HEK293 (cell line): Measurements from ENCODE around the gene PLB1.

Experiments used
- CTCF ChIA-PET: fragments of 350-600 bp; formaldehyde crosslinking; extraction: SDS; loops from one replicate; lab custom pipeline; 2021; ENCODE audit warnings: antibody characterized with exemption; lab: Yijun Ruan, JAX
- POLR2A ChIA-PET: fragments of 300-600 bp; formaldehyde crosslinking; extraction: SDS; loops from one replicate; lab custom pipeline; 2020; ENCODE audit warnings: antibody characterized with exemption, inconsistent platforms; lab: Yijun Ruan, JAX
- H3K27ac ChIP-seq: fragments of 200-500 bp; sonication (Bioruptor generic); 2 replicates; pipeline ENCODE4 v1.5.1; 2014; ENCODE audit warnings: low read depth, low read length, control low read depth, inconsistent platforms; ENCODE audit errors: extremely low read depth
- H3K36me3 ChIP-seq, 2 experiments: fragments of 200-500 bp in 1 of 2; sonication (Bioruptor generic) in 1 of 2; 1 replicate in 1 of 2; 2 replicates in 1 of 2; pipeline ENCODE4 v1.5.1; 2014 to 2017; ENCODE audit warnings: inconsistent platforms in 2 of 2, low read length in 2 of 2; ENCODE audit not compliant: control insufficient read depth in 2 of 2, insufficient read depth in 1 of 2
- H3K4me1 ChIP-seq: fragments of 200-500 bp; sonication (Bioruptor generic); 2 replicates; pipeline ENCODE4 v1.5.1; 2014; ENCODE audit warnings: mild to moderate bottlenecking, low read length, inconsistent platforms; ENCODE audit not compliant: control insufficient read depth, insufficient read depth
- H3K4me3 ChIP-seq: 2 replicates; pipeline ENCODE4 v1.5.1; 2011; ENCODE audit warnings: low read depth, mild to moderate bottlenecking, control low read depth, low read length, moderate library complexity
- H3K9me3 ChIP-seq: fragments of 200-500 bp; sonication (Bioruptor generic); 2 replicates; pipeline ENCODE4 v1.5.1; 2014; ENCODE audit warnings: low read depth, low read length, inconsistent platforms; ENCODE audit not compliant: control insufficient read depth, insufficient read depth
- ZBTB48 ChIP-seq: fragments of 450-650 bp; formaldehyde crosslinking; IDR thresholded peaks from 2 replicates; pipeline ENCODE4 v1.5.1; 2016; ENCODE audit warnings: missing biosample characterization, missing genetic modification characterization
- ZFP37 ChIP-seq: fragments of 450-650 bp; formaldehyde crosslinking; IDR thresholded peaks from 2 replicates; pipeline ENCODE4 v1.5.1; 2016; ENCODE audit warnings: missing biosample characterization, missing genetic modification characterization
- ZIC2 ChIP-seq: fragments of 450-650 bp; formaldehyde crosslinking; IDR thresholded peaks from 2 replicates; pipeline ENCODE4 v1.5.1; 2016; ENCODE audit warnings: missing biosample characterization, missing genetic modification characterization
- ZNF248 ChIP-seq: fragments of 450-650 bp; formaldehyde crosslinking; IDR thresholded peaks from 2 replicates; pipeline ENCODE4 v1.5.1; 2017; ENCODE audit warnings: missing biosample characterization, missing genetic modification characterization
- ZNF48 ChIP-seq: fragments of 450-650 bp; formaldehyde crosslinking; IDR thresholded peaks from 2 replicates; pipeline ENCODE4 v1.5.1; 2016; ENCODE audit warnings: missing biosample characterization, missing genetic modification characterization
- ZNF558 ChIP-seq: fragments of 450-650 bp; formaldehyde crosslinking; IDR thresholded peaks from 2 replicates; pipeline ENCODE4 v1.5.1; 2016; ENCODE audit warnings: missing biosample characterization, missing genetic modification characterization
- ZSCAN5A ChIP-seq: fragments of 450-650 bp; formaldehyde crosslinking; IDR thresholded peaks from 2 replicates; pipeline ENCODE4 v1.5.1; 2016; ENCODE audit warnings: missing biosample characterization, missing genetic modification characterization
- TF ChIP-seq, protein P1 (sequence below): fragments of 450-650 bp; formaldehyde crosslinking; IDR thresholded peaks from 2 replicates; pipeline ENCODE4 v1.5.1; 2016; ENCODE audit warnings: missing biosample characterization, missing genetic modification characterization
- TF ChIP-seq, protein P2 (sequence below): fragments of 450-650 bp; IDR thresholded peaks from 2 replicates; pipeline ENCODE4 v1.5.1; 2018; ENCODE audit warnings: missing biosample characterization, mild to moderate bottlenecking, missing genetic modification characterization

PLB1 gene

DNA sequence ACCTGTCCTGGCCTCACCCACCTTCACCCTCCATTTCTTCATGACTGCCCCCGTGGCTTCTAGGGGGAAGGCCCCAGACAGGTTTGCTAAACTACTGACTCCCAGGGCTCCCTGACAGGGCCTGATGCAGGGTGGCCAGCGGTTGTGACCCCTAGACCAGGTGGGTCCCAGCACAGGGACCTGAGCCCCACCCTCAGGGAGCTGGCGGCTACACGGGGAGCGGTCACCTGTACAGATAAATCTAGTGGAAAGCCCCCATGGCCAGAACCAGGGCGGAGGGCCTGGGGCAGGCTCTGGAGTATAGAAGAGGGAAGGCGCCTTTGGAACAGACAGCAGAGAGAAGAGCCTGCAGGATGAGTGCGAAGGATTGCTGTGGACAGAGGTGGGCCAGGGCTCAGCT lies 42.5 kb upstream of the PLB1 start:
- H3K9me3 ChIP-seq: no peaks in the 10 kb centered on the region
- ChIA-PET POLR2A (no interaction called here), CTCF (interaction anchor here (0.6 to 2.4 kb wide), 15 partner anchors 9 to 750 kb away, joined by 3 to 8 read pairs (median 3); no protein-coding TSS in a partner anchor)
- no peak for TF ChIP-seq ZFP37 (tag by site-specific recombination)
- H3K27ac ChIP-seq: no peak overlapping the region
- H3K36me3 ChIP-seq: no peaks in the 10 kb centered on the region
- H3K4me1 ChIP-seq: peaks cover 3% of the 10 kb centered on the region; the same call in 1 of the 2 replicates
- no peak overlapping the region for H3K4me3 ChIP-seq

DNA sequence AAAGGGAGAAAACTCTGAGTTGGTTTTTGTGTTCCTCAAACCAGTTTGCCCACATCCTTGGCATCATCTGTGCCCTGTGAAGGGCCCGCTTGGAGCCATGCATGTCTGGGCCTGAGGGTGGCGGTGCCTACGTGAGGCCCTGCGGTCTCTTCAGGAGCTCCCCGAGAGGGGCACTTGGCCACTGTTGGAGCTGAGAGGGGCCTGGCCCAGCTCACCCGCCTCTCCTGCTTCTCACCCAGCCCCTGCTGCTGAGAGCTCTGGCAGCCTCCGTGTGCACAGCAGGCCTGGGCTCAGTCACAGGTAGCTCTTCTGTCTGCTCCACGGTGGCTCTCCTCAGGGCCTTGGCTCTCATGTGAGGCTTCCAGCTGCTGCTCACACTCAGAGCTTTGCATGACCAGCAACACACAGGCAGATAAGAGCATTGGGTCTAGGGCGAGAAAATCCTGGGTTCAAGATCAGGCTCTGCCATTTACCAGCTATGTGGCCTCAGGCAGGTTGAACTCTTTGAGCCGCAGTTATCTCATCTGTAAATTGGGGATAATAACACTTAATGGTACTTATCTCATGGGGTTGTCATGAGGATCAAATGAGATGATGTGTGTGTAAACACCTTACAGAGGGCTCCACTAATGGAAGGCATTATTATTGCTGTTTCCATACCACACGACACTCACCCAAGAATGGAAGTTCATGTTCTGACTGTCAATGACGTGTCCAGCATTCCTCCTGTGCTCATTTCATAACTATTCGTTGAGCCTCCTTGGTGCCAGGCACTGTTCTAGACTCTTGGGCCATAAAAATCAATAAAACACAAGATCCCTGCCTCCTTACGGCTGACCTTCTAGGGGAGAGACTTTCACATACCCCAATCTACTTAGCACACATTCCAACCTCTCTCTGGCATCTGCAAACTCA lies 41.6 kb upstream of the PLB1 start:
- H3K4me1 ChIP-seq: peaks cover 3% of the 10 kb centered on the region; the same call in 1 of the 2 replicates
- H3K36me3 ChIP-seq: no peaks in the 10 kb centered on the region
- CTCF ChIA-PET: interaction anchor here (0.6 to 2.4 kb wide), 8 partner anchors 10 to 730 kb away, joined by 3 to 8 read pairs (median 3); no protein-coding TSS in a partner anchor
- no peak overlapping the region for H3K27ac ChIP-seq
- POLR2A ChIA-PET: no interaction called here
- no peaks in the 10 kb centered on the region for H3K9me3 ChIP-seq
- no peak overlapping the region for H3K4me3 ChIP-seq
- TF ChIP-seq ZBTB48 (tag by site-specific recombination) (no peak), ZIC2 (tag by site-specific recombination) (peak; percentile 77)

DNA sequence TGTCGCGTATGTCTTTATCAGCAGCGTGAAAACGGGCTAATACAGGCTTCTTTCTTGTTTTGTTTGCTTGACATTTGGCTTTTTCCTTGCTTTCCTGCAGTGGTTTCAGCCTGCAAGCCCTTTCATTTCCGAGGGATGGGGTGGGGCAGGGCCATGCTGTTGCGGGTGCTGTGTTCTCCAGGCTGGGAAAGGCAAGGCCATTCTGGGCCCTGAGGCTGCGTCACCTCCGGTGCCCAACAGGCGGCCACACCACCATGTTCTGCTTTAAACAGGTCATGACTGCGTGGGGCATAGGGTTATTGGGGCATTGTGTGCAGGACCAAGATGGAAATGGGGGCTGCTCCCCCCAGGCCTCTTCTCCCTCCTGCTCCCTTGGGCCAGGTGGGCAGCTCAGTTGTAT lies 38.6 kb upstream of the PLB1 start:
- ChIA-PET CTCF (interaction anchor here (0.5 kb wide), 1 partner anchor 496 kb away, joined by 3 read pairs; no protein-coding TSS in a partner anchor), POLR2A (no interaction called here)
- Histone ChIP-seq H3K27ac (no peak overlapping the region), H3K36me3 (no peaks in the 10 kb centered on the region), H3K4me1 (no peaks in the 10 kb centered on the region), H3K4me3 (no peak overlapping the region), H3K9me3 (no peaks in the 10 kb centered on the region)
- TF ChIP-seq, protein P1, sequence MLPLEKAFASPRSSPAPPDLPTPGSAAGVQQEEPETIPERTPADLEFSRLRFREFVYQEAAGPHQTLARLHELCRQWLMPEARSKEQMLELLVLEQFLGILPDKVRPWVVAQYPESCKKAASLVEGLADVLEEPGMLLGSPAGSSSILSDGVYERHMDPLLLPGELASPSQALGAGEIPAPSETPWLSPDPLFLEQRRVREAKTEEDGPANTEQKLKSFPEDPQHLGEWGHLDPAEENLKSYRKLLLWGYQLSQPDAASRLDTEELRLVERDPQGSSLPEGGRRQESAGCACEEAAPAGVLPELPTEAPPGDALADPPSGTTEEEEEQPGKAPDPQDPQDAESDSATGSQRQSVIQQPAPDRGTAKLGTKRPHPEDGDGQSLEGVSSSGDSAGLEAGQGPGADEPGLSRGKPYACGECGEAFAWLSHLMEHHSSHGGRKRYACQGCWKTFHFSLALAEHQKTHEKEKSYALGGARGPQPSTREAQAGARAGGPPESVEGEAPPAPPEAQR (tag by site-specific recombination): no peak
- TF ChIP-seq ZIC2 (tag by site-specific recombination): no peak

DNA sequence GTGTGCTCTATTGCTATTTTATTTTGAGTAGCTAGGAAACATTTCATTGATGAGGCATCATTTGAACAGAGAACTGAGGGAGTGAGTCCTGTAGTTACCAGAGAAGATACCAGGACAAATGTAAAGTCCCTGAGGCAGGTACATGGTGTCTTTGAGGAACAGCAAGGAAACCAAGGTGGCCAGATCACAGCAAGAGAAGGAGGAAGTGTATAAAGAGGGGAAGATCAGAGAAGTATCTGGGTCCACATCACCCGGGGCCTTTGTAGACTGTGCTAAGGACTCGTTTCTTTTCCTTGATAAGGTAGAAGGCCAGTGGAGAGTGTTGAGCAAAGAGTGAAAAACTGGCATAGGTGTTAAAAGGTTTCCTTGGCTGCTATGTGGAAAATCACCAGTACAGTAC lies 34.8 kb upstream of the PLB1 start:
- Histone ChIP-seq H3K36me3 (no peaks in the 10 kb centered on the region), H3K9me3 (no peaks in the 10 kb centered on the region)
- TF ChIP-seq, protein P2, sequence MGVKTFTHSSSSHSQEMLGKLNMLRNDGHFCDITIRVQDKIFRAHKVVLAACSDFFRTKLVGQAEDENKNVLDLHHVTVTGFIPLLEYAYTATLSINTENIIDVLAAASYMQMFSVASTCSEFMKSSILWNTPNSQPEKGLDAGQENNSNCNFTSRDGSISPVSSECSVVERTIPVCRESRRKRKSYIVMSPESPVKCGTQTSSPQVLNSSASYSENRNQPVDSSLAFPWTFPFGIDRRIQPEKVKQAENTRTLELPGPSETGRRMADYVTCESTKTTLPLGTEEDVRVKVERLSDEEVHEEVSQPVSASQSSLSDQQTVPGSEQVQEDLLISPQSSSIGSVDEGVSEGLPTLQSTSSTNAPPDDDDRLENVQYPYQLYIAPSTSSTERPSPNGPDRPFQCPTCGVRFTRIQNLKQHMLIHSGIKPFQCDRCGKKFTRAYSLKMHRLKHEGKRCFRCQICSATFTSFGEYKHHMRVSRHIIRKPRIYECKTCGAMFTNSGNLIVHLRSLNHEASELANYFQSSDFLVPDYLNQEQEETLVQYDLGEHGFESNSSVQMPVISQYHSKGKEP (tag by site-specific recombination): no peak
- TF ChIP-seq ZNF248 (tag by site-specific recombination): no peak
- TF ChIP-seq, all 188 proteins: peak for 0
- CTCF ChIA-PET: interaction anchor here (0.6 to 1.2 kb wide), 3 partner anchors 9 to 757 kb away, joined by 3 to 4 read pairs (median 3); no protein-coding TSS in a partner anchor
- POLR2A ChIA-PET: interaction anchor here (0.7 kb wide), 1 partner anchor 342 kb away, joined by 3 read pairs; no protein-coding TSS in a partner anchor
- no peak overlapping the region for H3K27ac ChIP-seq
- H3K4me3 ChIP-seq: no peak overlapping the region
- no peaks in the 10 kb centered on the region for H3K4me1 ChIP-seq

DNA sequence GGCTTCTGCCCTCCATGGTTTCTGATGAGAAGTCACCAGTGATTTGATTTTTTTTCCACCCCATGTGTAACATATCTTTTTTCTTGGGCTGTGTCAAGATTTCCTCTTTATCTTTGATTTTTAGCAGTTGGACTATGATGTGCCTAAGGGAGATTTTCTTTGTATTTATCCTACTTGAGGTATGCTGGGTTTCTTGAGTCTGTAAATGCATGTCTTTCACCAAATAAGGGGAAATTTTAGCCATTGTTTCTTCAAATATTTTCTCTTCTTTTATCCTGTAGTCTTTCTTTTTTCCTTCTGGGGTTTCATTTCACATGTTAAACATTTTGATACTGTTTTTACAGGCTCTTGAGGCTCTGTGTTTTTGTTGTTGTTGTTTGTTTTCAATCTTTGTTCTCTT lies 33.7 kb upstream of the PLB1 start:
- no peaks in the 10 kb centered on the region for H3K9me3 ChIP-seq
- POLR2A ChIA-PET: no interaction called here
- H3K27ac ChIP-seq: no peak overlapping the region
- CTCF ChIA-PET: interaction anchor here (0.7 kb wide), 2 partner anchors 16 to 710 kb away, joined by 3 to 9 read pairs; no protein-coding TSS in a partner anchor
- TF ChIP-seq ZNF558 (tag by site-specific recombination) (peak; percentile 91), ZSCAN5A (no peak), ZNF48 (tag by site-specific recombination) (no peak)
- no peaks in the 10 kb centered on the region for H3K4me1 ChIP-seq
- H3K4me3 ChIP-seq: no peak overlapping the region
- no peaks in the 10 kb centered on the region for H3K36me3 ChIP-seq
